SK-N-MC (cell line): ENCODE data around the gene CD96.

ENCODE experiments used
- DNase-seq: peaks from one replicate; pipeline ENCODE4 v3.0.0-alpha.2; 2011; ENCODE audit warnings: low read depth, low spot score
- H3K27ac ChIP-seq: fragments of 200-600 bp; sonication (generic); 2 replicates; pipeline ENCODE4 v1.5.1; 2016; ENCODE audit warnings: mixed run types
- H3K36me3 ChIP-seq: fragments of 200-600 bp; sonication (generic); 2 replicates; pipeline ENCODE4 v1.6.1; 2017; ENCODE audit warnings: antibody characterized with exemption, low read length, mixed read lengths; ENCODE audit not compliant: insufficient read depth
- H3K4me3 ChIP-seq: fragments of 200-600 bp; sonication (generic); 2 replicates; pipeline ENCODE4 v1.5.1; 2016
- H3K9ac ChIP-seq: fragments of 200-600 bp; sonication (generic); 2 replicates; pipeline ENCODE4 v1.8.0; 2017; ENCODE audit warnings: mixed run types, mixed read lengths; ENCODE audit not compliant: insufficient read length
- H3K9me3 ChIP-seq: fragments of 200-600 bp; sonication (generic); 2 replicates; pipeline ENCODE4 v1.6.1; 2017; ENCODE audit warnings: low read depth, mild to moderate bottlenecking, antibody characterized with exemption, low read length, moderate library complexity, mixed read lengths
- EZH2 ChIP-seq: fragments of 200-600 bp; sonication (generic); IDR thresholded peaks from one replicate; pipeline ENCODE4 v1.6.1; 2017; ENCODE audit warnings: antibody characterized with exemption
- FOXP2 ChIP-seq: optimal IDR thresholded peaks from 2 replicates; pipeline ENCODE3; 2011; ENCODE audit warnings: mild to moderate bottlenecking, moderate library complexity; ENCODE audit not compliant: insufficient read depth; ENCODE audit errors: extremely low read length, control extremely low read depth
- POLR2AphosphoS5 ChIP-seq: IDR thresholded peaks from 2 replicates; pipeline ENCODE4 v1.6.1; 2012; ENCODE audit warnings: mild to moderate bottlenecking, low read depth, low read length, borderline replicate concordance

The CD96 gene

DNA sequence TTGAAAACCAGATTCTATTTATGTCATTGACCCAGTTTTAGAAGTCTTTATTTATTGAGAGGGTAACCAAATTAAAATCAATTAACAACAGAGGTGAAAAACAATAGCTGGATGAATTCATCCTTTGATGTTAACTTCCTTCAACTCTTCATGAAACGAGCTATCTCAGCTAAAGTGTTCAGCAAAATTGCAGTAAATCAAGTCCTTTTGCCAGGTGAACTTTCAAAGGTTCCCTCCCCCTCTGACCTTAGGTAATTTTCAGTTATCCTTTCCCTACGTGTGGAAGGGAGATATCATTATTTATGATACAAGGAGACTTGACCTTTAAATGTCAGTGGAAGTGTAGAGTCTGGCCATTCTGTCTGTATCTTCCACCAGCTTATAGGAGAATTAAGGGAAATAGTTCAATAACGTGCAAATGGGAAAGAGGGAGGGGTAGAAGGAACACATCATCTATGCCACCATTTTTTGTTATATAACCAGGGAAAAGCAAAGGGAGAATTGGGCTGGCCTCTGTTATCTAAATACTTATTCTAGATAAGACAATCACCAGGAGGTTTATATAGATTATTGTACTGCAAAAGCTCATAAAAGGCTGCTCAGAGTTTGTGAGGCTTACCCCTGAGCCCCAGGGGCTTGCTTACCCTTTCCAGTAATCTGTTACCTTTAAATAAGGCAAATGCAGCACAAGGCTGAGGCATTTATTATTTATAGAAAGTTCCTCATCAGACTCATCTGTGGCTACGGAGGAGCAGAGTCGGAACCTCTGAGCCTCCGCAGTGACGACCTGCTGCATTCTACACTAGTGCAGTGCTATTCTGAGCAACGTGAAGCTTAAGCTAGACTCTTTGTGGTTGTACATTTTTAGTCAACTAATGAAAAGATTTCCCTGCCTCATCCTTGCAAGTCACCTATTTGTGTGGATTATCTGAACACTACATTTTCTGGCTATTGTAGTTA, 150.9 kb downstream of the CD96 start:
- no peak for DNase-seq
- H3K9ac ChIP-seq = no peak overlapping the region
- no peak overlapping the region for H3K4me3 ChIP-seq
- TF ChIP-seq EZH2 = no peak
- no peak for TF ChIP-seq POLR2AphosphoS5
- TF ChIP-seq FOXP2 = no peak
- H3K9me3 ChIP-seq = no peaks in the 10 kb centered on the region
- no peak overlapping the region for H3K27ac ChIP-seq
- H3K36me3 ChIP-seq = no peaks in the 10 kb centered on the region

- Histone ChIP-seq H3K9me3 (no peaks in the 10 kb centered on the region), H3K27ac (no peak overlapping the region), H3K4me3 (no peak overlapping the region), H3K9ac (no peak overlapping the region), H3K36me3 (no peaks in the 10 kb centered on the region)
- TF ChIP-seq FOXP2 = no peak
- TF ChIP-seq POLR2AphosphoS5 = no peak
- no peak for TF ChIP-seq EZH2
- DNase-seq = no peak
Observed at GRCh38 chr3:111694471-111694870, 152.5 kb downstream of the CD96 start.

DNA sequence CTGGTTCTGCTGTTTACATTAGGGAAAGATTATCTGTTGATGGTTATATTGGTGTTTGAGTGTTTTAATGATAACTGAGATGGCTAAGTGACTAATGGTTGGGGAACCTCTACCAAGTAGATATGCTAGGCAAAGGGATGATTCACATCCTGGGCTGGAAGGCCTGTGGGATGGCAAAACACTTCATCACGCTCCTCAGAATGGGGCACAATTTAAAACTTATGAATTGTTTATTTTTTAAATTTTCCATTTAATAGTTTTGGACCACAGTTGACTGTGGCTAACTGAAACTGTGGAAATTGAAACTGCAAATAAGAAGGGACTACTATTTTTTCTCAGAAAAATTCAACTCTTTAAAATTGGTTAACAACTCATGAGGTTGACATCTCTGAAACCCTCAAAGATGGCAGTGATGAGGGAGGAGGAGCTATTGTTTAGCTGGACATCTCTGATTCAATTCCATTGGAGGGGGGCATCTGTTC, 153.7 kb downstream of the CD96 start:
- TF ChIP-seq POLR2AphosphoS5 (no peak), FOXP2 (no peak), EZH2 (no peak)
- no peak for DNase-seq
- no peak overlapping the region for H3K27ac ChIP-seq
- H3K36me3 ChIP-seq = no peaks in the 10 kb centered on the region
- no peaks in the 10 kb centered on the region for H3K9me3 ChIP-seq
- no peak overlapping the region for H3K9ac ChIP-seq
- no peak overlapping the region for H3K4me3 ChIP-seq

- no peak overlapping the region for H3K4me3 ChIP-seq
Observed at GRCh38 chr3:111700054-111700453, 158.1 kb downstream of the CD96 start.

DNA sequence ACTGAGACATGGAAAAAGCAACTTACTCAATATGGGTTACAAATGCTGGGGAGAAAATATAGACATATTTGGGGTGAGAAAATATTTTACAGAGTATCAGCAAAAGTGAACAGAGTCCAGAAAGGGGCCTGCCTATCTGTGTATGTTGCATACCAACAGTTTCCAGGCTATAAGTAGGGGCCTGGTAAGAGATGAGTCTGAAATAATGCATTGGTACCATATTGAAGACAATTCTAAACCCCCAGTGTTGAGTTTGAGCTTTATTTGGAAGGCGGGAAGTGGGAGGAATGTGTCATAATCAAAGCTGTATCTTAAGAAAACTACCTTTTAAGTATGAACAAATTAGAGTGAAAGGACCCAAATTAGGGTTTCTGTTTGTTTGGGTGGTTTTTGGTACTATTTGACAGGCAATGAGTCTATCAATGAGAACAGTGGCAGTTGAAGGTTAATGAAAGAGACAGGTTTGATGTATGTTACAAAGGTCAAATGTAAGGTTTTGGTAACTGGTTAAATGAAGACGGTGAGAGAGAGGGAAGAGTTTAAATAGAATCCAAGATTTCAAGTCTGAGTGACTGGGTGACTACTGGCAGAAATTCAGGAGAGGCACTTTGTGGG, 159.4 kb downstream of the CD96 start:
- Histone ChIP-seq H3K4me3 (no peak overlapping the region), H3K9ac (no peak overlapping the region), H3K36me3 (no peaks in the 10 kb centered on the region), H3K27ac (no peak overlapping the region), H3K9me3 (no peaks in the 10 kb centered on the region)
- TF ChIP-seq POLR2AphosphoS5 = no peak
- TF ChIP-seq FOXP2 = no peak
- TF ChIP-seq EZH2 = no peak
- DNase-seq = no peak

More at GRCh38 chr3:111700054-111700453, 158.1 kb downstream of the CD96 start:
- TF ChIP-seq POLR2AphosphoS5 (no peak), FOXP2 (no peak), EZH2 (no peak)
- Histone ChIP-seq H3K9me3 (no peaks in the 10 kb centered on the region), H3K9ac (no peak overlapping the region), H3K36me3 (no peaks in the 10 kb centered on the region), H3K27ac (no peak overlapping the region)
- DNase-seq = no peak
